Ovary (tissue), 3 donors: ENCODE results near the gene ASPM.

Source experiments
- CTCF ChIP-seq, 3 donors: fragments of 450-650 bp in 2 of 3; fragments of 200-600 bp in 1 of 3; IDR thresholded peaks; one replicate each; pipeline versions ENCODE4 v1.5.1 to v1.8.0; 2016 to 2022; ENCODE audit warnings: antibody characterized with exemption in 3 of 3, mild to moderate bottlenecking in 1 of 3
- EP300 ChIP-seq: sonication (generic); formaldehyde crosslinking; IDR thresholded peaks from one replicate; pipeline ENCODE4 v1.6.1; 2017; ENCODE audit warnings: antibody characterized with exemption
- POLR2A ChIP-seq: fragments of 450-650 bp; IDR thresholded peaks from one replicate; pipeline ENCODE4 v1.6.1; 2017; ENCODE audit warnings: antibody characterized with exemption, mild to moderate bottlenecking, moderate library complexity
- donor health status: DM: no; HTN: no; CAD: no.

- TF ChIP-seq EP300 = no peak
- no peak for TF ChIP-seq CTCF (IDR thresholded peaks at IDR 0.05)
- TF ChIP-seq POLR2A = no peak
Observed at GRCh38 chr1:197096137-197096536, 50.3 kb downstream of the ASPM start.
